B cell (primary cell): ENCODE data around the gene ANTXR2. TPM values are rescaled to one million over a fixed set of nuclear protein-coding genes. Genes with fewer than 3 reads are reported as not detected.

ENCODE experiments used
- ATAC-seq: fragments of 200-7000 bp; cut with Tn5 transposase; one replicate; pipeline ENCODE4 v1.10.0; 2021; ENCODE audit warnings: low read depth, mild to moderate bottlenecking, moderate number of reproducible peaks, moderate library complexity
- CTCF ChIA-PET: fragments of 350-600 bp; sonication (Branson Sonifier 250); formaldehyde crosslinking; loops from one replicate; lab custom pipeline; 2021; ENCODE audit warnings: antibody characterized with exemption, inconsistent platforms; lab: Charles Lee
- POLR2A ChIA-PET: fragments of 350-600 bp; sonication (Branson Sonifier 250); formaldehyde crosslinking; loops from one replicate; lab custom pipeline; 2021; ENCODE audit warnings: antibody characterized with exemption; lab: Charles Lee
- DNase-seq: peaks from one replicate; pipeline ENCODE4 v3.0.0; 2013
- H2AFZ ChIP-seq: 2 replicates; pipeline ENCODE4 v1.6.1; 2012; ENCODE audit warnings: mild to moderate bottlenecking, low read depth, low read length; ENCODE audit not compliant: insufficient read depth, poor library complexity, severe bottlenecking
- H3K27ac ChIP-seq, 2 donors: 1 replicate in 1 of 2; 2 replicates in 1 of 2; pipeline ENCODE4 v1.5.1; 2012 to 2013; ENCODE audit warnings: low read length in 2 of 2, mild to moderate bottlenecking in 2 of 2, moderate library complexity in 1 of 2
- H3K27me3 ChIP-seq, 4 experiments: fragments of 200-600 bp in 1 of 4; sonication (generic) in 1 of 4; replicated peaks in 1 of 4; 1 replicate in 2 of 4; 2 replicates in 2 of 4; pipeline versions ENCODE4 v1.6.1 to v1.7.0; 2013 to 2016; ENCODE audit warnings: low read length in 3 of 4, mild to moderate bottlenecking in 2 of 4, mixed read lengths in 1 of 4, moderate library complexity in 1 of 4; ENCODE audit not compliant: insufficient read depth in 4 of 4, control insufficient read depth in 3 of 4; ENCODE audit errors: control extremely low read depth in 1 of 4
- H3K36me3 ChIP-seq, 2 experiments: replicated peaks in 1 of 2; 1 replicate in 1 of 2; 2 replicates in 1 of 2; pipeline versions ENCODE4 v1.6.1 to v1.7.1; 2013; ENCODE audit warnings: low read length in 1 of 2; ENCODE audit not compliant: insufficient read depth in 2 of 2, control insufficient read depth in 1 of 2; ENCODE audit errors: control extremely low read depth in 1 of 2, extremely low read depth in 1 of 2
- H3K4me1 ChIP-seq, 2 donors: fragments of 200-600 bp in 1 of 2; sonication (generic) in 1 of 2; 1 replicate in 1 of 2; 2 replicates in 1 of 2; pipeline versions ENCODE4 v1.5.1 to v1.6.1; 2013 to 2017; ENCODE audit warnings: low read length in 2 of 2; ENCODE audit not compliant: control insufficient read depth in 2 of 2, insufficient read depth in 2 of 2
- H3K4me2 ChIP-seq: replicated peaks from 2 replicates; pipeline ENCODE3; 2012; ENCODE audit warnings: mild to moderate bottlenecking, low read depth, low read length; ENCODE audit not compliant: poor library complexity, severe bottlenecking
- H3K4me3 ChIP-seq, 5 experiments: fragments of 200-600 bp in 1 of 5; sonication (generic) in 1 of 5; 1 replicate in 3 of 5; 2 replicates in 2 of 5; pipeline versions ENCODE4 v1.5.1 to v1.7.0; 2011 to 2016; ENCODE audit warnings: low read length in 4 of 5, mild to moderate bottlenecking in 4 of 5, low read depth in 2 of 5, control low read depth in 1 of 5, moderate library complexity in 1 of 5; ENCODE audit not compliant: insufficient read depth in 1 of 5; ENCODE audit errors: control extremely low read depth in 1 of 5, extremely low read depth in 1 of 5
- H3K79me2 ChIP-seq: fragments of 200-600 bp; sonication (generic); one replicate; pipeline ENCODE4 v1.6.0; 2016; ENCODE audit warnings: low read length; ENCODE audit not compliant: control insufficient read depth, insufficient read depth
- H3K9ac ChIP-seq: fragments of 200-600 bp; sonication (generic); 2 replicates; pipeline ENCODE4 v1.6.1; 2017; ENCODE audit warnings: mild to moderate bottlenecking, low read length, moderate library complexity
- H3K9me3 ChIP-seq, 3 donors: one replicate each; pipeline versions ENCODE4 v1.6.1 to v1.7.1; 2013; ENCODE audit warnings: low read length in 2 of 3; ENCODE audit not compliant: control insufficient read depth in 2 of 3, insufficient read depth in 1 of 3; ENCODE audit errors: control extremely low read depth in 1 of 3
- H4K20me1 ChIP-seq: 2 replicates; pipeline ENCODE4 v1.6.0; 2012; ENCODE audit warnings: mild to moderate bottlenecking, low read length; ENCODE audit not compliant: insufficient read depth, control insufficient read depth, poor library complexity, severe bottlenecking
- H3K27ac Mint-ChIP-seq: one replicate; pipeline ENCODE4 v1.8.0; 2021; ENCODE audit warnings: mixed read lengths
- H3K27me3 Mint-ChIP-seq: one replicate; pipeline ENCODE4 v1.8.0; 2021; ENCODE audit warnings: mixed read lengths
- H3K4me1 Mint-ChIP-seq: one replicate; pipeline ENCODE4 v1.8.0; 2021; ENCODE audit warnings: mixed read lengths
- H3K4me3 Mint-ChIP-seq: one replicate; pipeline ENCODE4 v1.8.0; 2021; ENCODE audit warnings: mixed read lengths
- H3K9me3 Mint-ChIP-seq: one replicate; pipeline ENCODE4 v1.8.0; 2022; ENCODE audit warnings: mixed read lengths; ENCODE audit not compliant: insufficient read depth
- EZH2 ChIP-seq: IDR thresholded peaks from 2 replicates; pipeline ENCODE4 v1.6.1; 2012; ENCODE audit warnings: borderline replicate concordance, low read depth, mild to moderate bottlenecking, moderate library complexity, low read length; ENCODE audit not compliant: insufficient read depth, poor library complexity, severe bottlenecking
- WGBS: methylation state at CpG from one replicate; pipeline ENCODE4 v1.1.5; 2013; ENCODE audit warnings: missing lambda C conversion rate; ENCODE audit not compliant: insufficient coverage; 5-methylcytosine and 5-hydroxymethylcytosine counted together
- intact Hi-C: fragments of 100-400 bp; cut with micrococcal nuclease; formaldehyde crosslinking; loops from one replicate; pipeline ENCODE4 v1.10.0; 2022
- polyA plus RNA-seq: library from polyadenylated mRNA; depleted of rRNA; stranded (reverse); fragments of >200 nt; gene quantifications from 2 replicates; pipeline ENCODE4 v1.2.3, GENCODE V29; 2012
- total RNA-seq, 2 donors: library from RNA; stranded (reverse); fragments of 120-200 nt in 1 of 2; gene quantifications; 1 replicate in 1 of 2; 2 replicates in 1 of 2; pipeline versions ENCODE4 v1.2.3 to v1.2.4, GENCODE V29; 2013 to 2022
- TF ChIP-seq, protein P1 (sequence below): fragments of 200-600 bp; IDR thresholded peaks from one replicate; pipeline ENCODE4 v1.8.0; 2022; ENCODE audit warnings: antibody characterized with exemption, mild to moderate bottlenecking

The ANTXR2 gene
- total and polyA plus RNA-seq, 2 donors (not counting 1 experiment from before 2014, with no cell fraction given) = 10.6 to 63.0 TPM

DNA sequence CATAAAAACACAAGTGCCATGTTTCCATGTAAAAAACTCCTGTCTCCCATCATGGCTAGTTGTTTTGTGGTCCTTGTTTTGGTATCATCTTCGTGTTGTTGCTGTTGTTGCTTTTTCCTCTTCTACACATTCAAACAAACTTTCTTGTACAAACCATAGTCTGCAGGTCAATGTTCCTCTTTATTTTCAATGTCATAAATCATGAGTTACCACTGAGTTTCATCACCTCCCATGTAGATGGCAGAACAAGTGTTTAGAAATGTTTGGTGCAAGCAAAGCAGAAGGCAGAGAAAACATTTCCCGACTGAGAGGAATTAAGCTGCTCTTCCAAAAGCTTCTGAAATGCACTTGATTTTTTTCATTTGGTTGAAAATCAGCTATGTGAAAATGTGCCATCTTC is 166.0 kb downstream of the ANTXR2 start:
- no peak for DNase-seq
- no CpG with 5 or more reads among the region's 2 CpGs for WGBS
- Mint-ChIP-seq H3K27me3 (no peaks in the 10 kb centered on the region), H3K4me3 (peak overlapping the region; percentile 18), H3K27ac (peak overlapping the region; percentile 2), H3K4me1 (peaks cover 19% of the 10 kb centered on the region), H3K9me3 (no peaks in the 10 kb centered on the region)
- TF ChIP-seq, protein P1, sequence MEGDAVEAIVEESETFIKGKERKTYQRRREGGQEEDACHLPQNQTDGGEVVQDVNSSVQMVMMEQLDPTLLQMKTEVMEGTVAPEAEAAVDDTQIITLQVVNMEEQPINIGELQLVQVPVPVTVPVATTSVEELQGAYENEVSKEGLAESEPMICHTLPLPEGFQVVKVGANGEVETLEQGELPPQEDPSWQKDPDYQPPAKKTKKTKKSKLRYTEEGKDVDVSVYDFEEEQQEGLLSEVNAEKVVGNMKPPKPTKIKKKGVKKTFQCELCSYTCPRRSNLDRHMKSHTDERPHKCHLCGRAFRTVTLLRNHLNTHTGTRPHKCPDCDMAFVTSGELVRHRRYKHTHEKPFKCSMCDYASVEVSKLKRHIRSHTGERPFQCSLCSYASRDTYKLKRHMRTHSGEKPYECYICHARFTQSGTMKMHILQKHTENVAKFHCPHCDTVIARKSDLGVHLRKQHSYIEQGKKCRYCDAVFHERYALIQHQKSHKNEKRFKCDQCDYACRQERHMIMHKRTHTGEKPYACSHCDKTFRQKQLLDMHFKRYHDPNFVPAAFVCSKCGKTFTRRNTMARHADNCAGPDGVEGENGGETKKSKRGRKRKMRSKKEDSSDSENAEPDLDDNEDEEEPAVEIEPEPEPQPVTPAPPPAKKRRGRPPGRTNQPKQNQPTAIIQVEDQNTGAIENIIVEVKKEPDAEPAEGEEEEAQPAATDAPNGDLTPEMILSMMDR = no peak
- no peak for TF ChIP-seq EZH2
- Histone ChIP-seq H3K36me3 (peaks cover 0 to 17% of the 10 kb centered on the region in 2 experiments), H3K9ac (no peak overlapping the region), H4K20me1 (no peaks in the 10 kb centered on the region), H3K9me3 (no peaks in the 10 kb centered on the region), H3K27me3 (no peaks in the 10 kb centered on the region), H3K27ac (no peak overlapping the region), H3K4me1 (peaks cover 10 to 16% of the 10 kb centered on the region in 2 donors), H2AFZ (no peak overlapping the region), H3K4me3 (no peak overlapping the region), H3K79me2 (no peaks in the 10 kb centered on the region), H3K4me2 (peak overlapping the region; percentile 27)
- no peak for ATAC-seq
- ChIA-PET POLR2A (no interaction called here), CTCF (no interaction called here)
- intact Hi-C loops = no loop called here

DNA sequence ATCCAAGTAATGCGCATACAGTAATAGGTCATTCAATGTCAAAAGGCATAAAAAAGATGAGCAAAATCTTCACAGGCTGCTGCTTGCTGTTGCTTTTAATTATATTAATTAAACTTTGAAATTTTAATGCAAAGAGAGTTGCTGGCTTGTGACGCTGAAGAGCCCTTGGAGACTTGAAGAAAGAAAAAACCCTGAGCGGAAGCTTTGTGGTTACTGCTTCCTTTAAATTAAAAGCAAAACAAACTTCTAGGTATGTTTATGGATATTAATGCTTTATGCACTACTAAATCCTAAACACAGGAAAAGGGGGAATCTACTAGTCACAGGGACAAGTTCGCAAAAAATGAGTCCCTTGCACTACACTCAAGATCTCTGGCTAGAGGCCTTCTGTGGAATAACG is 166.7 kb downstream of the ANTXR2 start:
- ChIA-PET CTCF (no interaction called here), POLR2A (no interaction called here)
- H3K4me1 ChIP-seq = peaks cover 10 to 16% of the 10 kb centered on the region in 2 donors
- H3K4me1 Mint-ChIP-seq = peaks cover 19% of the 10 kb centered on the region
- no peak overlapping the region for H3K9ac ChIP-seq
- ATAC-seq (peak; percentile 7), DNase-seq (peak; percentile 10)
- H3K27ac Mint-ChIP-seq = no peak overlapping the region
- no peaks in the 10 kb centered on the region for H4K20me1 ChIP-seq
- WGBS = 50% methylated on average over 1 of the region's 5 CpGs
- no peaks in the 10 kb centered on the region for H3K9me3 Mint-ChIP-seq
- no peak overlapping the region for H3K27ac ChIP-seq
- no peak overlapping the region for H2AFZ ChIP-seq
- TF ChIP-seq, protein P1 = no peak
- TF ChIP-seq EZH2 = no peak
- intact Hi-C loops = no loop called here
- no peaks in the 10 kb centered on the region for H3K27me3 Mint-ChIP-seq
- H3K36me3 ChIP-seq = peaks cover 2 to 17% of the 10 kb centered on the region in 2 experiments
- H3K4me3 Mint-ChIP-seq = no peak overlapping the region
- no peaks in the 10 kb centered on the region for H3K9me3 ChIP-seq
- H3K4me3 ChIP-seq = no peak overlapping the region
- peak overlapping the region; percentile 27 for H3K4me2 ChIP-seq
- no peaks in the 10 kb centered on the region for H3K79me2 ChIP-seq
- H3K27me3 ChIP-seq = no peaks in the 10 kb centered on the region
